Ascending aorta (tissue), 2 donors: ENCODE data around the gene MAML1. TPM values are rescaled to one million over a fixed set of nuclear protein-coding genes. Genes with fewer than 3 reads are reported as not detected.

ENCODE experiments used
- DNase-seq, 2 donors: peaks; one replicate each; pipeline ENCODE4 v3.0.0-alpha.2; 2019; ENCODE audit warnings: low spot score in 2 of 2
- H3K27ac ChIP-seq, 2 donors: fragments of 200-600 bp; sonication (generic); one replicate each; pipeline ENCODE4 v1.5.1; 2016 to 2017; ENCODE audit warnings: mild to moderate bottlenecking in 1 of 2
- H3K27me3 ChIP-seq: fragments of 200-600 bp; sonication (generic); one replicate; pipeline ENCODE4 v1.5.1; 2017
- H3K36me3 ChIP-seq, 2 donors: fragments of 200-600 bp; sonication (generic); one replicate each; pipeline ENCODE4 v1.5.1; 2016
- H3K4me1 ChIP-seq, 2 donors: fragments of 200-600 bp; sonication (generic); one replicate each; pipeline ENCODE4 v1.5.1; 2016 to 2017; ENCODE audit warnings: mild to moderate bottlenecking in 1 of 2
- H3K4me3 ChIP-seq, 2 donors: fragments of 200-600 bp; sonication (generic); one replicate each; pipeline ENCODE4 v1.5.1; 2016 to 2017; ENCODE audit warnings: mild to moderate bottlenecking in 1 of 2
- H3K9me3 ChIP-seq, 2 donors: fragments of 200-600 bp; sonication (generic); one replicate each; pipeline ENCODE4 v1.5.1; 2016
- intact Hi-C: fragments of 100-400 bp; cut with DNase I; formaldehyde crosslinking; loops from one replicate; pipeline ENCODE4 v1.15.1; 2023
- total RNA-seq: library from RNA; depleted of rRNA; stranded (reverse); fragments of >200 nt; gene quantifications from one replicate; pipeline ENCODE4 v1.1.0, GENCODE V29; 2016
- TF ChIP-seq, protein P1 (sequence below), 3 experiments: fragments of 200-600 bp in 2 of 3; fragments of 450-650 bp in 1 of 3; sonication (generic) in 2 of 3; IDR thresholded peaks; one replicate each; pipeline ENCODE4 v1.5.1; 2016 to 2019; ENCODE audit warnings: antibody characterized with exemption in 3 of 3, mild to moderate bottlenecking in 1 of 3, moderate library complexity in 1 of 3

Gene MAML1
- total RNA-seq, 1 donor from 2014 or later: 42.6 TPM

DNA sequence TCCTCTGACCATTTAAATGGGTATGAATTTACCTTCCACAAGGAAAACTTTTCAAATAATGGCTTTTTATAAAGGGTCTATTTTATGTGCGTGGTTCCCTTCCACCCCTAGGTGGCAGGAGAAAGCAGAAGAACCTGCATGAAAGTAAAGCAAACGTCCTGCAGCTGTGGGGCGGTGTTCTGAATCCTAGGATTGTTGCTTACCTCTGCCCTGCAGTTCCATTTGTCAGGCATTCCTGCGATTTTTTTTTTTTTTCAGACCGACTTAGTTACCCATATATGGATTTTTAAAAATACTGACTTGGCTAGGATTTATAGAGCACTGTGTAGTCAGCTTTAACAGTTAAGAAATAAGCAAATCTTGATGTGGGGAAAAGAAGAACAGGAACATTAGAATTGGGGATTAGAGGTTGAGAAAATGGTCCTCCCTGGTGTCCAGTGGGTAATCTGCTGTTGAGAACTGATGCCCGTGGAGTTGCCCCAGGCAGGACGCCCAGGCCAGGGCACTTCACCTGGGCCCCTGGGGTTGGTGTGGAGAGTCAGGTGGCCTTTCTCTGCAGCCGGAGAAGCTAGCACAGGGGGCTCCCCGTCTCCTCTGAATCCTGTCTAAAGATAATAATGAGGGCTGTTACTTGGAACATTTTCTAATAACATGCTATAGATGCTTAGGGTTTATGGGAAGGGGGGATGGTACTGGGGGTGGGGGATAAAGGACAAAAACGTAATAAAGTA, 30.8 kb downstream of the MAML1 start:
- H3K36me3 ChIP-seq: peaks cover 12% of the 10 kb centered on the region in 2 donors
- DNase-seq: peak in 1 of 2 donors; percentile 90
- intact Hi-C loops: loop anchor here (1.0 kb wide), 2 partner anchors 31 to 33 kb away; partner anchors contain the start of gene MAML1
- TF ChIP-seq, protein P1, sequence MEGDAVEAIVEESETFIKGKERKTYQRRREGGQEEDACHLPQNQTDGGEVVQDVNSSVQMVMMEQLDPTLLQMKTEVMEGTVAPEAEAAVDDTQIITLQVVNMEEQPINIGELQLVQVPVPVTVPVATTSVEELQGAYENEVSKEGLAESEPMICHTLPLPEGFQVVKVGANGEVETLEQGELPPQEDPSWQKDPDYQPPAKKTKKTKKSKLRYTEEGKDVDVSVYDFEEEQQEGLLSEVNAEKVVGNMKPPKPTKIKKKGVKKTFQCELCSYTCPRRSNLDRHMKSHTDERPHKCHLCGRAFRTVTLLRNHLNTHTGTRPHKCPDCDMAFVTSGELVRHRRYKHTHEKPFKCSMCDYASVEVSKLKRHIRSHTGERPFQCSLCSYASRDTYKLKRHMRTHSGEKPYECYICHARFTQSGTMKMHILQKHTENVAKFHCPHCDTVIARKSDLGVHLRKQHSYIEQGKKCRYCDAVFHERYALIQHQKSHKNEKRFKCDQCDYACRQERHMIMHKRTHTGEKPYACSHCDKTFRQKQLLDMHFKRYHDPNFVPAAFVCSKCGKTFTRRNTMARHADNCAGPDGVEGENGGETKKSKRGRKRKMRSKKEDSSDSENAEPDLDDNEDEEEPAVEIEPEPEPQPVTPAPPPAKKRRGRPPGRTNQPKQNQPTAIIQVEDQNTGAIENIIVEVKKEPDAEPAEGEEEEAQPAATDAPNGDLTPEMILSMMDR (IDR thresholded peaks at IDR 0.05): peak; percentile 76 to 91 (median 89)
- H3K9me3 ChIP-seq: no peaks in the 10 kb centered on the region
- H3K27me3 ChIP-seq: no peaks in the 10 kb centered on the region
- H3K4me1 ChIP-seq: peaks cover 22 to 52% of the 10 kb centered on the region in 2 donors
- H3K27ac ChIP-seq: peak overlapping the region; percentile 74 to 91
- peak overlapping the region in 1 of 2 donors; percentile 16 for H3K4me3 ChIP-seq

DNA sequence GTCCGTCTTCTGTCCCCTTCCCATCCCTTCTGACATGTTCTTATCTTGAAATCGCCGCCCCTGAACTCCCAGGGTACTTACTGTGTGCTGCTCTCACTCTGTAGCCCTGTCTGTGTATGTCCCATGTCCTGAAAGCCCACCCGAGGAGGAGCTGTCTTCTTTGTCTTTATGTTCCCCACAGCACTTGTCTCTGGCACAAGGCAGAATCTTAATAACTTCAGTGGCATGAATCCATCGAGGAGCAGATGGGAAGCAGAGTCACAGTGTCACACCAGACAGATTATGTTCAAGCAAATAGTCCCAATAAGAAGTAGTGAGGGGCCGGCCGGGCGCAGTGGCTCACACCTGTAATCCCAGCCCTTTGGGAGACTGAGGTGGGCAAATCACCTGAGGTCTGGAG, 31.4 kb downstream of the MAML1 start:
- intact Hi-C loops: loop anchor here (2.0 kb wide), 3 partner anchors 55 to 143 kb away; partner anchors contain the start of genes MRNIP and TBC1D9B
- no peak for DNase-seq
- H3K27ac ChIP-seq: peak overlapping the region; percentile 74 to 91
- no peaks in the 10 kb centered on the region for H3K27me3 ChIP-seq
- H3K4me3 ChIP-seq: no peak overlapping the region
- TF ChIP-seq, protein P1 (IDR thresholded peaks at IDR 0.05): no peak
- peaks cover 22 to 50% of the 10 kb centered on the region in 2 donors for H3K4me1 ChIP-seq
- peaks cover 14 to 18% of the 10 kb centered on the region in 2 donors for H3K36me3 ChIP-seq
- H3K9me3 ChIP-seq: no peaks in the 10 kb centered on the region

DNA sequence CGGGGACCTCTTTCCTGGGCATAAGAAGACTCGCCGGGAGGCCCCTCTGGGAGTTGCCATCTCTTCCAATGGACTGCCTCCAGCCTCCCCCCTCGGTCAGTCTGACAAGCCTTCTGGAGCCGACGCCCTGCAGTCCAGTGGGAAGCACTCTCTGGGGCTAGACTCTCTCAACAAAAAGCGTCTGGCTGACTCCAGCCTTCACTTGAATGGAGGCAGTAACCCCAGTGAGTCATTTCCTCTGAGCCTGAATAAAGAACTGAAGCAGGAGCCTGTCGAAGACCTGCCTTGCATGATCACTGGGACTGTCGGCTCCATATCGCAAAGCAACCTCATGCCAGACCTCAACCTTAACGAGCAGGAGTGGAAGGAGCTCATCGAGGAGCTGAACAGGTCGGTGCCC, 32.8 kb downstream of the MAML1 start:
- intact Hi-C loops: loop anchor here (2.0 kb wide), 3 partner anchors 53 to 141 kb away; partner anchors contain the start of genes MRNIP and TBC1D9B
- peak in 1 of 2 donors; percentile 84 for DNase-seq
- Histone ChIP-seq H3K27ac (peak overlapping the region; percentile 74 to 91), H3K27me3 (no peaks in the 10 kb centered on the region), H3K4me3 (peak overlapping the region in 1 of 2 donors; percentile 13), H3K36me3 (peaks cover 27 to 29% of the 10 kb centered on the region in 2 donors), H3K9me3 (no peaks in the 10 kb centered on the region), H3K4me1 (peaks cover 22 to 45% of the 10 kb centered on the region in 2 donors)
- TF ChIP-seq, protein P1 (IDR thresholded peaks at IDR 0.05): no peak

DNA sequence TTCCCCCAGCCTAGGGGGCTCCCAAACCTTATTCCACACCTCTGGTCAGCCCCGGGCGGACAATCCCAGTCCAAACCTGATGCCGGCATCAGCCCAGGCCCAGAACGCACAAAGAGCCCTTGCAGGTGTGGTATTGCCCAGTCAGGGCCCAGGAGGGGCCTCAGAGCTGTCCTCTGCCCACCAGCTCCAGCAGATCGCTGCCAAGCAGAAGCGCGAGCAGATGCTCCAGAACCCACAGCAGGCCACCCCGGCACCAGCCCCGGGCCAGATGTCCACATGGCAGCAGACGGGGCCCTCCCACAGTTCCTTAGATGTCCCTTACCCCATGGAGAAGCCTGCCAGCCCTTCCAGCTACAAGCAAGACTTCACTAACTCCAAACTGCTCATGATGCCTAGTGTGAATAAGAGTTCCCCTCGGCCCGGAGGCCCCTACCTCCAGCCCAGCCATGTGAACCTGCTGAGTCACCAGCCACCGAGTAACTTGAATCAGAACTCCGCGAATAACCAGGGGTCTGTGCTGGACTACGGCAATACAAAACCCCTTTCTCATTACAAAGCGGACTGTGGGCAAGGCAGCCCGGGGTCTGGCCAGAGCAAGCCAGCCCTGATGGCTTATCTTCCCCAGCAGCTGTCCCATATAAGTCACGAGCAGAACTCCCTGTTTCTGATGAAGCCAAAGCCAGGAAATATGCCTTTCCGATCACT, 33.6 kb downstream of the MAML1 start:
- intact Hi-C loops: no loop called here
- Histone ChIP-seq H3K27me3 (no peaks in the 10 kb centered on the region), H3K4me1 (peaks cover 22 to 45% of the 10 kb centered on the region in 2 donors), H3K9me3 (no peaks in the 10 kb centered on the region), H3K36me3 (peaks cover 34 to 36% of the 10 kb centered on the region in 2 donors), H3K4me3 (peak overlapping the region in 1 of 2 donors; percentile 21), H3K27ac (peak overlapping the region; percentile 74 to 91)
- DNase-seq: peak in 1 of 2 donors; percentile 68
- TF ChIP-seq, protein P1 (IDR thresholded peaks at IDR 0.05): no peak

DNA sequence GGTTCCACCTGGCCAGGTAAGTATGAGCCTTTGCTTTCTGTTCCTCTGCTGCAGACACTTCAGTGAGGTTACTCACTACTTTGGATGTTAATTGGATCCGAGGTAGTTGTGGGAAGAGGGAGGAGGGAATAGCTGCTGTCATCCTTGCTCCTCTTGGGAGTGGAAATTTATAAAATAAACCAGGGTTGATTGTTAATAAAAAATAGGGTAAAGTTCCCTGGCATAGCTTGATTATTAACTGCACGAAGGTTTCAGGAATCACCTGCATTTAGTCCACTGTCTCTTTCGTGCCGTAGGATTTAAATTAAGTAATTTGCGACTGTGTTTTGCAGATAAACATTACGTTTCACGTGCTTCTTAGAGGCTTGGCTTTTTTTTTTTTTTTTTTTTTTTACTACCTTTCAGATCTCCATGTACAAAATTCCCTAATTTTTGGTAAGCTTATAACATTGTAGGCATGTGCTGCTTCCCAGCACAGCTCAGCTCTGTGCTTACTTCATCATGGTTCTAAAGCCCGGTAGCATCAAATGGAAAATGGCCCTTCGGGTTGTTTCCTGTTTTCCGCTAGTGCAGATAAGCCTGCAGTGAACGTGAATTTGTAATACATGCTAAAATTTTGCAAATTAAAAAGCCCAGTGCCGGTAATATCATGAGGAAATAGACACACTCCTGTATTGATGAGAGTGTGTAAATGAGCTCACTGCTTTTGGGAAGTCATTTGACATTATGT, 34.3 kb downstream of the MAML1 start:
- TF ChIP-seq, protein P1 (IDR thresholded peaks at IDR 0.05): no peak
- Histone ChIP-seq H3K4me3 (peak overlapping the region in 1 of 2 donors; percentile 21), H3K27ac (peak overlapping the region; percentile 74 to 91), H3K9me3 (no peaks in the 10 kb centered on the region), H3K4me1 (peaks cover 22 to 45% of the 10 kb centered on the region in 2 donors), H3K27me3 (no peaks in the 10 kb centered on the region), H3K36me3 (peaks cover 41 to 43% of the 10 kb centered on the region in 2 donors)
- intact Hi-C loops: no loop called here
- DNase-seq: no peak
